Prostate gland (tissue), 2 donors: Measurements from ENCODE around the gene SPR.

Source experiments
- POLR2A ChIP-seq: fragments of 450-650 bp; IDR thresholded peaks from one replicate; pipeline ENCODE4 v1.6.1; 2016; ENCODE audit warnings: antibody characterized with exemption, mild to moderate bottlenecking
- POLR2AphosphoS5 ChIP-seq: sonication (generic); formaldehyde crosslinking; IDR thresholded peaks from one replicate; pipeline ENCODE4 v1.6.1; 2017; ENCODE audit warnings: antibody characterized with exemption
- TF ChIP-seq, protein P1 (sequence below), 4 experiments: fragments of 200-600 bp in 2 of 4; fragments of 450-650 bp in 2 of 4; sonication (generic) in 2 of 4; IDR thresholded peaks; 1 replicate in 3 of 4; 2 replicates in 1 of 4; pipeline ENCODE4 v1.5.1; 2016 to 2019; ENCODE audit warnings: antibody characterized with exemption in 4 of 4, mild to moderate bottlenecking in 2 of 4, moderate library complexity in 2 of 4

DNA sequence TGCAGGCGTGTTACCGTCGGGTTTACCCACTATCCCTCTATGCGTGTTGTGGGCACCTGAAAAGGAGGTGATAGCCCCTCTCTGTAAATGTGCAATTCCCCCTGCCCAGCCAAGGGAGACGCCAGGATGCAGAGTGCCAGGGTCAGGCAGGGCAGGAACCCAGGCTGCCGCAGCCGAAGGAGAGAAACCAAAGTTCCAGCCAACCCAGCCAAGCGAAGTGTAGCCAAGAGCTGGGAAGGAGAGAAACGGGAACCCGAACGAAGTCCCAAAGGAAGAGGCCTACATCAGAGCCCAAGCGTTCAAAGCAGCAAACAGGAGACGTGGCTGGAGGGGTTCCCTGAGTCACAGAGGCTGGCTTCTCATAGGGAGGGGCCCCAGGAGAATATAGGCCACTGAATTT is 24.2 kb upstream of the SPR start:
- no peak for TF ChIP-seq POLR2A
- TF ChIP-seq, protein P1, sequence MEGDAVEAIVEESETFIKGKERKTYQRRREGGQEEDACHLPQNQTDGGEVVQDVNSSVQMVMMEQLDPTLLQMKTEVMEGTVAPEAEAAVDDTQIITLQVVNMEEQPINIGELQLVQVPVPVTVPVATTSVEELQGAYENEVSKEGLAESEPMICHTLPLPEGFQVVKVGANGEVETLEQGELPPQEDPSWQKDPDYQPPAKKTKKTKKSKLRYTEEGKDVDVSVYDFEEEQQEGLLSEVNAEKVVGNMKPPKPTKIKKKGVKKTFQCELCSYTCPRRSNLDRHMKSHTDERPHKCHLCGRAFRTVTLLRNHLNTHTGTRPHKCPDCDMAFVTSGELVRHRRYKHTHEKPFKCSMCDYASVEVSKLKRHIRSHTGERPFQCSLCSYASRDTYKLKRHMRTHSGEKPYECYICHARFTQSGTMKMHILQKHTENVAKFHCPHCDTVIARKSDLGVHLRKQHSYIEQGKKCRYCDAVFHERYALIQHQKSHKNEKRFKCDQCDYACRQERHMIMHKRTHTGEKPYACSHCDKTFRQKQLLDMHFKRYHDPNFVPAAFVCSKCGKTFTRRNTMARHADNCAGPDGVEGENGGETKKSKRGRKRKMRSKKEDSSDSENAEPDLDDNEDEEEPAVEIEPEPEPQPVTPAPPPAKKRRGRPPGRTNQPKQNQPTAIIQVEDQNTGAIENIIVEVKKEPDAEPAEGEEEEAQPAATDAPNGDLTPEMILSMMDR (IDR thresholded peaks at IDR 0.05): no peak
- TF ChIP-seq POLR2AphosphoS5: no peak
